D341Med (cell line): ENCODE data around the gene ITGA4.

Experiments used
- DNase-seq: peaks from one replicate; pipeline ENCODE4 v3.0.0; 2012; ENCODE audit warnings: low spot score

The ITGA4 gene

DNA sequence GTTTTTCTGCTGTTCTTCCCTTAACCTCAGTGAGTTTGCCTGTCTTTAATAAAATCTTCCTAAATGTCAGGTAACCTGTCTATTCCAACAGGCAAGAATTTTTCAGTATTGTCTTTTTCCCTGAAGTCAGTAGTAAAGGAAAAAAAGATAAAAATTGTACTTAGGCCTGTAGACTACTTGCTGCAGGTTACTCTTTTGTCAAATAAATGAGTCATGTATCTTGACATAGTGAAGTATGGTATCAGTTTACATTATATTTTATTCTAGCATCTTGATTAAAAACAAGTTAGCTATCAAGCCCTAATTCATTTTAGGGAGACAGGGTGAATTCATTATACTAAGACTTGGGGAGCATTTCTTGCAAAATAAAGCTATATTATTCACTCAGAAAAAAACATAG lies 59.8 kb downstream of the ITGA4 start:
- DNase-seq: no peak

DNA sequence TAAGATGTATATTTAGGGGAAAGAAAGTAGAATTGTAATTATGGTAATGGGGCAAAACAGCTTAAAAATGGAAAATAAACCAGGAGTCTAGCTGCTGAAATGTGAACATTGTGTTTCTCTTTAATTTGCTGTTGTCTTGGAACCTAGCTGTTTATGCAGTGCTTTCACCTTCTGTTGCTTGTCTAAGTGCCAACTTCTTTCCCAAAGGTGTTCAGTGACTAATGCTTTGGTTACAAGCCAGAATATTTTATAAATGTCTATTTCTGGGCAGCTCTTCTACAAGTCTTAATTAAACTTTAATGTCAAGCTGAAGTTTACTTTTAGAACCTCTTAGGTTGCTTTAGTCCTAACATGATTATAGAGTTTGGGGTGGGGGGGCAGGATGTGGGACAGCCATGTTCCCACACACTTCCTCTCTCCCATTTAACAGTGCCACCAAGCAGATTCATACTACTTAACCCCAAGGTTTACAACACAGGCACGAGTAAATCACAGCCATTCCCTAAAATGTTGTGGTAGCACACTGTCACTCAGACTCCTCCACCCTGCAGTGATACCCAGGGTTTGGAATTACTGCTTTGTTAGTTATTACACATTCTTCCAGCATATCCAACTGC lies 60.6 kb downstream of the ITGA4 start:
- DNase-seq: no peak

DNA sequence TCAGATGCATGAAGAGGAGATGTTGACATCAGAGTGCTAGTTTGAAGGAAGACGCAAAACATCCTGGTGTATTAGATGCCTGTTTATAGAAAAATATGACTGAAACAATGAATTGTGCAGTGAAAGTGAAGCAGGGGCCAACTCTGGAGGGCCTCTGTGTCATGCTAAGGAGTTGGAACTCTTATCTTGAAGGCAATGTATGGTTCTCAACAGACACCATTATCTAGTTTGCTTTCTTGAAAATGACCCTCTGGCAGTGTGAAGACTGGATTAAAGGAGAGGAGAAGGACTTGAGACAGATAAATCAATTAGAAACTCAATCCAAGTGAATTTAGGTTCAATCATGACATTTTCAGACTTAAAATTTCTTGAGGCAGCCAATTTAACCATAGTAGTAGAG lies 63.1 kb downstream of the ITGA4 start:
- DNase-seq: no peak

DNA sequence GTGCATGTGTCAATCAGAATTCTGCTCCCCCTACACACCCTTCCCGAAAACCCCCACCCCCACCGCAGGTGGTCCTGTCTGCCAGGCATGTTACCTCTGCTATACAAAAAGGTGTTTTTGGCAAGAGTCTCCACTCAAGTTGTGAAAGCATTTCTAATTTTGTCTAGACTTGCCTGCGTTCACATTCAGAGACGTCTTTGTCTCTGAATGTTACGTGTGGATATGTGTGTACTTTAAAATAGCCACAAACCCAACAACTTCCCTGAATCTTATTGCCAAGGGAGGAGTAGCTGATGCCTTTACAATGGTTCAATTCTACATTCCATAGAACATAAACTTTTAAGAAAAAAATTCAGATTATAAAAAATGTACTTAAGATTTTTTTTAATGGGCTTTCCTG lies 66.6 kb downstream of the ITGA4 start:
- no peak for DNase-seq

DNA sequence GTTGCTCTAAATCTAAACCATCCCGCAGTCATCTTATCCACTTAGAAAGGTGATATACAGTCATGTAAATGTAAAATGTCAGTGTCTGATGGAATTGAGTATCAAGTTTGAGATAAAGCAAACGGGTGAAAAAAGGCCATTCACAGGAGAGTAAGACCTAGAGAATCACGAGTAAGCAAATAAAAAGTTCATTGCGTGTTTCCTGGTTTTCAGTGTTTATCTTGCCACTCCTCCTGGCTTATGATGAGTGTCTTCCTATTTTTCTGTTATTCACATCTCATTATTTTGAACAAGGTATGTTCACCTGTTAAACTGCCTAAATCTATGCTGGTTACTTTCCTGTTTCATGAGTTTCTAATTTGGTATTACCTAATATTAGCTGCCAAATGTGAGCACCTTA lies 68.8 kb downstream of the ITGA4 start:
- DNase-seq: no peak

DNA sequence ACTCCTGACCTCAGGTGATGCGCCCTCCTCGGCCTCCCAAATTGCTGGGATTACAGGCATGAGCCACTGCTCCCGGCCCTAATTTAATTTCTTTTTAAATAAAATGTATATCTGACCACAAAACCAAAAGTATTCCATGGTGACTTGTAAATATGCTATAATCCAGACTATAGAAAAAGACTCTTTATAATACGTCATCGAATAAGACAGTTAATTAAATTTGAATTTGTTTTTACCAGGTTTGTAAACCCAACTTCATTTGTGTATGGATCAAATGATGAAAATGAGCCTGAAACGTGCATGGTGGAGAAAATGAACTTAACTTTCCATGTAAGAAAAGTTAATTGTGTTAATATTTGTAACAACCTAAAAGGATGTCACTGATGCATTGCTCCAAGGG lies 69.9 kb downstream of the ITGA4 start:
- no peak for DNase-seq

DNA sequence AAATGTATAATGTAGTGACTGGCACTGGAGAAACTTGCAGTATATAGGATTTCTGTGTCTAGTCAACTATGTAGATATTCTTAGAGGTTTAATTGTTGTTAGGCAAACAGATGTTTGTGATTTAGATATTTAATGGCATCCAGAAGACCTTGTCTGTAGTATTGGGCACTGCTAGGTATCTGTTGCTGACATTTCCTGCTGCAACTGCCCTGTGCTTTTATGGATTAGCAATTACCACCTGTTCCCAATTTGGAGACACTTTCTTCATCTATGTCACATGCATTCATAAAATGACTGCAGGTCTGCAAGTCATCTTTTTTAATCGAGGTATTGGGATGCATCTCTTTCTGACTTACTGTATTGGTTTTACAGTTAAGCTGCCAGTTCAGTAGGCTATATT lies 71.3 kb downstream of the ITGA4 start:
- no peak for DNase-seq

DNA sequence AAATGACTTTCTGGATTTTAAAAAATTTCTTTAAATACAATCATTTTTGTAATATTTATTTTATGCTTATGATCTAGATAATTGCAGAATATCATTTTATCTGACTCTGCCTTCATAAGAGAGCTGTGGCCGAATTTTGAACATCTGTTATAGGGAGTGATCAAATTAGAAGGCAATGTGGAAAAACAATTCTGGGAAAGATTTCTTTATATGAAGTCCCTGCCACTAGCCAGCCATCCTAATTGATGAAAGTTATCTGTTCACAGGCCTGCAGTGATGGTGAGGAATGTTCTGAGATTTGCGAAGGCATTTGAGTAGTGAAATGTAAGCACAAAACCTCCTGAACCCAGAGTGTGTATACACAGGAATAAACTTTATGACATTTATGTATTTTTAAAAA lies 79.5 kb downstream of the ITGA4 start:
- no peak for DNase-seq

DNA sequence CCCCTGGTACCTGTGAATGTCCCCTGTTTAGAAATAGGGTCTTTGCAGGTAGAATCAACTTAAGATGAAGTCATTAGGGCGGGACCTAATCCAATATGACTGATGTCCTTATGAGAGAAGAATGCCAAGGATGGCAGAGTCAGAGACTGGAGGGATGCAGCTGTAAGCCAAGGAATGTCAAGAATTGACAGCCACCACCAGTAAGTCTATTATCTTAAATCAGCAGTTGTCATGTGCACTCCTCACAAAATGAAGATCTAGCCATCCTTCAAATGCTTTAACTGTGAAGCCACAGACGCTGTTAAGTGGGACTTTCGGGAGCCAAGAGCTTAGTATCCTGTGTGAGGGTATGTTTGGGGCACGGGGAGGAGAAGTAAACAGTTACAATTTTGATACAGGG lies 83.2 kb downstream of the ITGA4 start:
- no peak for DNase-seq

DNA sequence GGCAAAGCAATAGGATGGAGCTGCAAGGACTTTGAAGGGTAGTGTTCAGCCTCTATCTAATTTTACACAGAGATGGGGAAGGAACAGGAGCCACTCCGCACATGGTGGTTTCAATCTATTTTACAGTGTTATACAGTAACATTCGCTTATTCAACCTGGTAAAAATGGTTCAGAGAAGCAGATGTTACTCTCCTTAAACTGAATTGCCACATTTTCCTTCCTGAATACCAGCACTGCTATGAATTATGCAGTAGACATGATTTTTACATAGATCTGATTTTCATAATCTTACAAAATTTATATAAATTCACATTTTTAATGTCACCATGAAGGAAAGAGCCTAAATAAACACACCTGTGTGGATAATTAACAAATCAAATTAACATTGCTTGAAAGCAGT lies 85.0 kb downstream of the ITGA4 start:
- DNase-seq: no peak

DNA sequence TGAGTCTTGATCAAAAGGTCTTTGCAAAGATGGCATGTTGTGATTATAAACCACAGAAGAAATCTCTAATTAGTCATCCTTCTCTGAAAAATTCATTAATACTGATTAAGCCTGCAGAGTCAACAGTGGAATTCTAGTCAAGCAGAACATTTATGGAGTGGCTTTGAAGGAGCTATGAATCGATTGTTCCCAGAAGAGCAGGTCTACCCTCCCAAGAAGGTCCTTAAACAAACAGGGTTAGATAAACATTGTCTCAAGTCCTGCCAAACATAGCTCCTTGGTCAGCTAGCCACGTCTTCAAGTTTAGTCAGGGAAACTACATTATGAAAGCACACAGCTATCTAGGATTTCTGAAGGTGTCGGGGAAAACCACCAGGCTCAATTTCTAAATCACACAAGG lies 88.9 kb downstream of the ITGA4 start:
- no peak for DNase-seq

DNA sequence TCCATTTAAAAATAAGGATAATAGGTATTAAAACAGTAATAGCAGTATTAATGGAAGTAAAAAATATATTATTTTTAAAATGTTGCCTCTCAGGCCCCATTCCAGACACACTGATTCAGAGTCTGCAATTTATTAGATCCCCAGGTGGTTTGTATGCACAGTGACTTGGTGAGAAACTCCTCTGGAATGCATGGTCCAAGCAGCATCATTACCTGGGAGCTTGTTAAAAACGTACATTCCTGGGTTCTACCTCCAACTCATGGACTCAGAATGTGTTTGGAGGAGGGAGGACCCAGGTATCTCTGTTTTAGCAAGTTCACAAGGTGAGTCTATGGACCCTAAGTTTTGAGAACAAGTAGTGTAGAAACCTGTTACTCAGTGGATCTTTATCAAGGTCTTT lies 95.6 kb downstream of the ITGA4 start:
- no peak for DNase-seq

DNA sequence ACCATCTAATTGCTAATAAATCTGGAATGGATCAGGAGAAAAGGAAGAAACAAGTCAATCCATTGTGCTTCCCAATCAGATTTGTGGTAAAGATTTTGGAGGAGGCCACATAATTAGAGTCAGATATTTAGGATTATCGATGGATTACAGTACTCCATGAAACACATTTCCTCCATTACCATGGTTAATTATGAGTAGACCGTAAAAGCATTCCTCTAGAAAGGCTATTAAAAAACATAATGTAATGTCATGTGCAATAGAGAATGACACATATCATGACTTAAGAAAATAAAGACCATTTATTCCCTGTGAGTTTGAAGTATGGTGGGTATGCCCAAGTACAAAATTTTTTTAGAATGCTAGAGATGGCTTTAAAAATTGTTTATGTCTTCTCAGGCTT lies 96.1 kb downstream of the ITGA4 start:
- DNase-seq: no peak

DNA sequence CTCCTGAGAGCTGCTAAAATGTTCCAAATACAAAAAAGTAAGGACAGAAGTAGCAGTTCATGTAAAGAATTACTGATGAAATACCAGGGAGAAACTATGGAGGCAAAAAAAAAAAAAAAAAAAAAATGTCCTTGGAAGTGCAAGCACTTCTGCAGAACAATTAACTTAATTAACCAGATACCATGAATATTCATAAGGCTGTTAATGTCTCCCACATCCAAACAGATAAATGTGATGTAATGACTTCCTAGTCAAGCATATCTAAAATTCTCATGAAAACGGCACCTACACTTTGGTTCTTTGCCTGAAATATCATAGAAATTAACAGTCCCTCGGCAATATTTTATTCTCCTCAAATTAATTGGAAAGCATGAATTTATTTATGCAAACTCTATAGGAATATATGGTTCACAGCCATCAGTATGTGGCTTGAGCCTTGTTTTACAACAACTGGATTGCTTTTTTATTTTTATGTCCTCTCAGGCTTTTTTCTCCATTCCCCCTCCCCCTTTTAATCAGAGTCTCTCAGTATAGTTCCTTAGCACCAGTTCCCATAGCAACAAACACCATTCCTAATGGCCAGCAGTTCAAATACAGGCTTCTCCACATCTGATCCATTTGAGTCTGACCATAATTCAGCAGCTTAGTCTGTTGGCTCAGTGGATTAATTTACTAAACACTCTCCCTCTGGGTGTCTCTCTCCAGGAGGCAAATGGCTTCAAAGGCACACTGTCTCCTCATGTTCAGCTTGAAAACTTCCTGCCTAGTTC lies 97.1 kb downstream of the ITGA4 start:
- peak; percentile 51 for DNase-seq

DNA sequence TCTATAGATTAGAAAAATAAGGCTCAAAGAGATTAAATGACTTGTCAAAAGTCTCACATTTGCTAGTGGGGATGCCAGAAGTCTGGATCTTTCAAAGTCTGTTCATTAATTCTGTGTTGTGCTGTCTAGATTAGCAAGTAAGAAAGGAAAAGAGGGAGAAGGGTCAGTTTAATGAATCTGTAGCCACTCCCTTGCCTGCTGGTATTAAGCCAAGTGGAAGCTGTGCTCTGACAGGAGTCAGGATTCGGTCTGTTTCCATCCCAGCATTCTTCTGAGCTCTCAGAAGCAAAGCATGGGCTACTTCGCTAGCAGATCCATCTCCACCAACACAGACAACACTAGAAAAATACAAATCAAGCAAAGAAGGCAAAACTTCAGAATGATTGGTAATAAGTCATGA lies 101.2 kb downstream of the ITGA4 start:
- no peak for DNase-seq

DNA sequence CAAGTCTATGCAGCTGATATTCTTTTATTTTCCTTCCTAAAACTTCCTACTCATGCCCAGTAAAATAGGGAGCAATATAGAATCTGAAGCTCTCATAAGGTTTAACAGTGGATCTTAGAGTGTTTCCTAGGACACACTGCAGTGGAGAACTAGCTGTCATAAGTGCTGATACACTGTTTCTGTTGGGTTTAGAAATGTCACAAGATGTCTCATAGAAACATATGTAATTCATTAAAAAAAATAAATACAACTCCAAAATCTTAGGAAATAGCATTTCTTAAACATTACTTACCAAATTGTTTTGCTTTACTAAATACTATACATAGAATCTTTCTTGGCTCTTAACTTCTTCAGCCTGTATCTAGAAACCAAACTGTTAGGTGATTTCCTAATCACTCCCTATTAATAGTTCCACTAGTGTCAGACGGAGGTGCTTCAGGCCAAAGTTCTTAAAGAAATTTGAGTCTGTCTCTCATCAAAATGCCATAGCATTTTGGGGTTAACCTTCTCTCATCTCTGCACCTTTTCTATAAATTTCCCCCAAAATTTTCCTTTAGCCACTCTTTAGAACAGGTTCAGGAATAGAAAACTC lies 106.0 kb downstream of the ITGA4 start:
- DNase-seq: no peak

DNA sequence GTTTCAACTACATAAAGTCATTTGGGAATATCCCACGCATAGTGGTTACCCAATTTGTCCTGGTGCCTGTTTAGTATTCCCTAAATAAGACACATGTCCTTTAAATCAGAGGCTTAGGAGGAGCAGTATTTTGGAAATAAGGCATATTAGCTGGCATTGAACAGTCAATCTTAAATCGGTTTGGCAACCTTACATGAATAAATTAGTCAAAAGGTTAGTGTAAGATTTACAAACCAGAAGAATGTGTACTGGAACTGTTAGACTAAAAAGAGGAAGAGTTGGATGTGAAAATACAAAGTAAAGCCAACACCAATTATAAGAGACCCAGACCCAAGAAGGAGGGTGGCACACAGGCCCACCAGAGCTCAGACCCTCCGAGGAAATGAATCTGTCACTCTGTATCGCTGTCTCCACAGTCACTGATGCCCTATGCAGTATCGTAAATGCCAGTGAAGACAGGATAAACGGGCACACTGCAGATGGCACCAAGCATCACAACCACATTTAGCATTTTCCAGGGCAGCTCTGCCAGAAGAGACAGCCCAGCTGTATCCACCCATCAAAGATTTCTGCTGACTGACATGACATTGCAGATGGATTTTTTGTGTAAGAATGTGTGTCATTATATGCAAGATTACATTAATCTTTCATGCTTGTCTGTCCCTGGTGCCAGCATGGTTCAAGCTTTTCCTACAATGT lies 109.3 kb downstream of the ITGA4 start:
- no peak for DNase-seq

DNA sequence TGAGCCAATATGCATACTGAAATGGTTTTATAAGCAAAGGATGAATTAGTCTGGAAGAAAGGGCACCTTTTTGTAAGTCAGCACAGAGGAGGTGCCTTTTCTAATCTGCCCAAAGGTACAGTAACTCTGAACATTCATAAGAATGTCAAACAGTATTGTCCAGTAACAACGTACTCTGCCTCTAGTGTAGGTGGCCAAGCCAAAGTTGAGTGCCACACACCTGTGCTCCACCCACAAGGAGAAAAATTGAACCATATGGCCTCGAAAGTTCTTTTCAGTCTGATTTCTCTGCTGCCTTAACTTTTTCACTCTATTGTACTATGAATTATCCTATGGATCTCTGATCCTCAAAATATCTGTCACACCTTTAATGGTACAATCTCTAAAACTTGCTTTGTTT lies 112.9 kb downstream of the ITGA4 start:
- DNase-seq: no peak

DNA sequence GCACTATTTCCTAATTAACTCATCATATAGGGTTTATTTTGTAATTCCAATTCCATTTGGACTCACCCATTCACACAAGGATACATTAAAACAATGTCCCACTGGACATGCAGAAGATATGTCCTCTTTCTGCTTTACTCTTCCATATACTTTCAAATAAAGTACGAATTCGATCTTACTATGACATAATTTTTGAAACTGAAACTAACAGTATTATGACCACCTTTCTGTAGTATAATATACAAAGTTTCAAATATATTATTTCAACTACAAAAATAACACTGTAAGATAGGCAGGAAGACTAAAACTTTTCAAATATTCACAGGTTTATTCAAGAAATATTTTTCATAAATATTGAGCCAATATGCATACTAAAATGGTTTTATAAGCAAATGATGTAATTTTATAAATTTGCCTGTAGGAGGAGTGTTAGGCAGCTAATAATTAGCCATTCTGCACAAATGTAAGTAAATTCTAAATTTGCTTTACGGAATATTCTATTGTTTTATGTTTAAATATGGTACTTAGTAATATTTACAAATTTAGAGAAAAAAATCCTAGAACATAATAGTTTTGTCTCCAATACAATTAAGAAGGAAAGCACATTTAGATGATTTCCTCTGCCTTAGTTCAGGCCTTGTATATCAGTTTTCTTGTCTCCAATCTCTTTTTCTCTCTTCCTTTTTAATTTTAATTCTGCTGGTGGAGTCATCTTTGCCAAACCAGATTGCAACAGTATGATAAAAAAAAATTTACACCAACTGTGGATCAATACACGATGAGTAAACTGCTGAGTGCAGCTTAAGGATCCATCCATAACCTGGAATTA lies 113.9 kb downstream of the ITGA4 start:
- DNase-seq: no peak

DNA sequence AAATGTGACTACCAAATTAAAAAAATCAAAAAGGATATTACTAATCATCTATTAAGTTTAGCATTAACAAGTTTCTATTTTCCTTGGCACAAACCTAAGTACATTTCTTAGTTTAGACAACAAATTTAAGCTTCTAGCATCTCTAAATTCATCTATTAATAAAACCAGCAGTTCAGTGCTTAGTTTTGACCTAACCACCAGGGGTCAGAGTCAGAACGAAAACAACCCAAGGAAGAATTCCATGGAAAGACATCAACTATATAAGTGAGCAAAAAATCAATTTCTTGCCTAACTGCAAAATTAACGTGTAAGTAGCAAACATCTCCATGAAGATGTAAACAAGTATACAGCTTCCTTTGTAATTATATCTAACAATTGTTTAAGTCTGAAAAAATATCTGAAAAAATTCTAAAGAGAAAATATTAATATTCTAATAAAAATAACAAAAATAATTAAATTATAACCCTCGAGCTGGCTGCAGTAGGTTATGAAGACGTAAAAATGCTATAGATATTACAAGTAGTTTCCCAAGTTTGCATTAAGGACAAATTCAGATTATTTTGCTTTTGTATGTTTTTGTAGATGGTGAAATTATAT lies 116.1 kb downstream of the ITGA4 start:
- DNase-seq: no peak

DNA sequence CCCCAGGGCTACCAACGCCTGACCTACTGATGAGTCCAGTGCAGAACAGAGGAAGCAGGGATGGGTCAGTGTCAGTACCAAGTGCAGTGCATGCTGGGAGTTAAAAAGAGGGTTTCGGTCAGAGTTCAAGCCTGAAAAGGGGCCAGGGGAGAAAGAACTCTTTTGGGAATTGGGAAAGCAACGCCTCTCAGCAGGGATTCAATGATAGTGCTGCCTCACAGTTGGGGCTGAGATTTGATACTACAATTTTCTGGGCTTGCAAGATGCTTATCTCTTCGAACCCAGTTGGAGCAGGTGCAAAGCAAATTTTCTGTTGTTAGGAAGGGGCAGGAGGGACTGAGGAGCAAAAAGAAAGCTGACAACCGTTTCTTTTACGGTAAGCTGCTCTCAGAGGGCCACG lies 117.1 kb downstream of the ITGA4 start:
- DNase-seq: no peak
